ENCODE results near the gene PTPRM.

Gene PTPRM

DNA sequence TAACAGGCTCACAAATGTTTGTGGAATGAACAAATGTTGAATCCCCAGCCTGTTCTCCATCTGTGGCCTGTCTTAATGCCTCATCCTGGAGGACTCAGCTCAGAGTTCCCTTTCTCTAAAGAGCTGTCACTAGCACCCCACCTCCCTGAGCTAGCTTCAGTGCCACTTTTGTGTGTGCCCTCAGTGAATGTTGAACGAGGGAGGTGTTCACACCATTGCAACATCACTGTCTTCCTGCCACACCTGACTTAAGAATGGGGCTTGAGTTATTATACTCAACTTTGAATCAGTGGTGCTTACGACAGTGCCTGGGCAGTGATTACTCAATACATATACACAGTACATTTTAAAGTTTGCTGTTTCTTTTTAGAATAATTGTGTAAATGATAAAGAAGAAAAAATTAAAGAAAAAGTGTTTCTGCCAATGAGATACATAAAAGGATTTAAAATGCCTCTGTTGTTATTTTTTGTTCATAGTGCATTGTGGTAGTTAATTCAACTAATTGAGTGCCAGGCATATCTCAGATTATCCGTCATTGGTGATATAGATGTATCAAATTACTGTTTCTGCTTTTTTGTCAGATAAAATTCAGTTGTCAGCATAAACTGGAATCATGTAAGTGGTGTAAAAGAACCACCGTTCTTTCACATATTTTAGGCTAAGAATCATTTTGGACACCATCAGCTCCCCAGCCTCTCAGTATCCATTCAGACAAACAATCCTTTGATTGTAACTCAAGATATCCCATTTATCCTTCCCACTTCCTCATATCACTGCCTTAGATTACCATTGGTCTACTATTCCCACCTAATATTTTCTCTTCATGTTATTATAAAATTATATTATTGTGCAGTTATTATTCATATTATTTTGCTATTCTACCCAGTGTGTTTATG, 304.7 kb downstream of the PTPRM start:
- WGBS, 2 experiments (ENCODE audit: insufficient coverage in 2 of 2): 100% methylated on average over 2 of the region's 4 CpGs
- Histone ChIP-seq H3K9me3 (ENCODE audit: control insufficient read depth, low read length) (no peaks in the 10 kb centered on the region), H3K27ac (ENCODE audit: low read depth, low read length, severe bottlenecking) (no peak overlapping the region), H3K4me3 (ENCODE audit: extremely low read depth, insufficient read depth, low read length, poor library complexity, severe bottlenecking) (no peak overlapping the region), H3K36me3 (ENCODE audit: control insufficient read depth, insufficient read depth, low read length) (no peaks in the 10 kb centered on the region), H3K4me1 (ENCODE audit: control insufficient read depth, insufficient read depth, low read length, poor library complexity, severe bottlenecking) (peaks cover 10% of the 10 kb centered on the region)

DNA sequence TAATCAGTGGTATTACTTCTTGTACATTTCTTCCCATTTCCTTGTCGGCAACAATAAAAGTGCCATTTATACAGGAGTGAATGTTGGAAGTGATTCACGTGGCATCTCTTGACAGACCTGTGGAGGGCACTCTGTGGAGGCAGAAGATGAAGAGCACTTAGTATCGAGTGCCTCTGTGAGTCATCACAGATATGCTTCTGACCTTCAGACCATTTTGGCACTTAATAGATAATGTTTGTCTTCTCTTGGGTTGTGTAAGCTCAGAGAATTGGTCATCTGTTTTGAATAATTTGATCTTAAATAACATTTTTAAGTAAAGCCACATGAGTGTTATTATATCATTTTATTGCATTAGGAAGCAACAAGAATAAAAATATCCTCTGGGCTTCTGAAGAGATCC, 305.5 kb downstream of the PTPRM start:
- H3K27ac ChIP-seq (ENCODE audit: low read depth, low read length, severe bottlenecking): no peak overlapping the region
- peaks cover 10% of the 10 kb centered on the region for H3K4me1 ChIP-seq (ENCODE audit: control insufficient read depth, insufficient read depth, low read length, poor library complexity, severe bottlenecking)
- H3K9me3 ChIP-seq (ENCODE audit: control insufficient read depth, low read length): no peaks in the 10 kb centered on the region
- WGBS, 2 experiments (ENCODE audit: insufficient coverage in 2 of 2): 69 to 73% methylated on average over 2 of the region's 3 CpGs
- H3K36me3 ChIP-seq (ENCODE audit: control insufficient read depth, insufficient read depth, low read length): no peaks in the 10 kb centered on the region
- no peak overlapping the region for H3K4me3 ChIP-seq (ENCODE audit: extremely low read depth, insufficient read depth, low read length, poor library complexity, severe bottlenecking)

DNA sequence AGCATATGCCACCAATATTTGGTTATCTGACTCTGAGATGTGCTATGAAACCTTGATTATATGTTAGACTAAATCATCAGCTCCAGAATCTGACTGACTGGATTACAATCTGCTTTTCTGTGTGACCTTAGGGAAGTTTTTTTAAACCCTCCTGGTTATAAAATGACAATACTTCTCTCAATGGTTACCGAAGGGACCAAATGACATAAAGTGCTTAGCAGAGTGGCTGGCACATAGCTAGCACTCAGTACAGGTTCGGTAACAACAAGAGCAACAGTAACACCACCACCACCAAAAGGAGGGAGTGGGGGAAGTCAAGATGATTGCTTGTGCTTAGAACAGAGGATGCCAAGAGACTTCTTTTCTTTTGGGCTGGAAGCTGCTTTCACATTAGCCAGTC, 306.2 kb downstream of the PTPRM start:
- WGBS, 2 experiments (ENCODE audit: insufficient coverage in 2 of 2): 80% methylated on average over 1 of the region's 2 CpGs; no CpG with 5 or more reads in 1 of the 2 experiments
- peaks cover 10% of the 10 kb centered on the region for H3K4me1 ChIP-seq (ENCODE audit: control insufficient read depth, insufficient read depth, low read length, poor library complexity, severe bottlenecking)

DNA sequence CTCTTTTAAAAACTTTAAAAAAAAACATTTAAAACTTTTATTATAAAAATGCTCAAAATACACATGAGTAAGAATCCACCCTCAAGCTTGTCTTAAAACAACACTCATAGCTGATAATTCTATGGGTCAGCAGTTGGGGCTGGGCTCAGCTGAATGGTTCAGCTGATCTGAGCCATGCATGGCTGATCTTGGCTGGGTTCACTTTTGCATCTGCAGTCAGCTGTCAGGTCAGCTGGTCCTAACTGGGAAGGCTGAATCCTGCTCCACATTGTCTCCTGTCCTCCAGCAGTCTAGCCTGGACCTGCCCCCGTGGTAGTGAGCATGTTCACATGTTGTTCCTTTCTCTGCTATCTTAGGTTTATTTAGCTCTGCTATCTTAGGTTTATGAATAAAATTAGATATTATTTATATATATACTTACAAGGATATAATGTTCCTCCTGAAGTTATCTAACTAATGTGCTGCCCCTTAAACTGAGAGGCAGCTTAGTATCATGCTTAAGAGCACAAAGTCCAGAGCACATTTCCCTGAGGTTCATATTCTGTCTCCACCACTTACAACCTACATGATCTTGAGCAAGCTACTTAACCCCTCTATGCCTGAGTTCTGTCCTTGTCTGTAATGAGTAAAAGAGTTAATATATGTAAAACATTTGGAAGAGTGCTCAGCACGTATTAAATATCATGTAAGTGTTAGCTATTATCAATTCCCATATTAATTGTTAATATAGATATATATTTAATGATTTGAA, 309.4 kb downstream of the PTPRM start:
- no peak overlapping the region for H3K4me3 ChIP-seq (ENCODE audit: extremely low read depth, insufficient read depth, low read length, poor library complexity, severe bottlenecking)

More for the DNA sequence above, 306.2 kb downstream of the PTPRM start:
- Histone ChIP-seq H3K36me3 (ENCODE audit: control insufficient read depth, insufficient read depth, low read length) (no peaks in the 10 kb centered on the region), H3K27ac (ENCODE audit: low read depth, low read length, severe bottlenecking) (no peak overlapping the region), H3K4me3 (ENCODE audit: extremely low read depth, insufficient read depth, low read length, poor library complexity, severe bottlenecking) (no peak overlapping the region), H3K9me3 (ENCODE audit: control insufficient read depth, low read length) (no peaks in the 10 kb centered on the region)

DNA sequence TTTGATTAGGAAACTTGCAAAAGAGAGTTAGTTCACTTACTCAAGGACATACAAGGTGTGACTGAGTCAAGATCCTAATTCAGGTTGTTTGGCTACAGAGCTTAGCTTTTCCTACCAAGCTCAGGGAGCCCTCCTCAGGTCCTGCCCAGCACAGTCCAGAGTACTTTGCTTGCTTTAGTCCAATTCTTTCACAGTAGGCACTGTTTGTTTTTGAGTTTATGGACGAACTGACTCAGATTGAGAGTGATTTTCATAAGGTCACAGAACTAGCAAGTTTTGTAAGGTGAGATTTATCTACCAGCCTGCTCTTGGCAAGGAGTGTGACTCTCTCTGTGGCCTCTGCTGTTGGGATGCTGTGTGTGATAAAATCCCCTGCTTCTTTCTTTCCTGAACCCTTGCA, 310.5 kb downstream of the PTPRM start:
- Histone ChIP-seq H3K4me3 (ENCODE audit: extremely low read depth, insufficient read depth, low read length, poor library complexity, severe bottlenecking) (no peak overlapping the region), H3K27ac (ENCODE audit: low read depth, low read length, severe bottlenecking) (no peak overlapping the region), H3K9me3 (ENCODE audit: control insufficient read depth, low read length) (no peaks in the 10 kb centered on the region), H3K36me3 (ENCODE audit: control insufficient read depth, insufficient read depth, low read length) (no peaks in the 10 kb centered on the region), H3K4me1 (ENCODE audit: control insufficient read depth, insufficient read depth, low read length, poor library complexity, severe bottlenecking) (peaks cover 11% of the 10 kb centered on the region)
- no CpG with 5 or more reads among the region's 1 CpG for WGBS, 2 experiments (ENCODE audit: insufficient coverage in 2 of 2)

More for the DNA sequence above, 309.4 kb downstream of the PTPRM start:
- Histone ChIP-seq H3K9me3 (ENCODE audit: control insufficient read depth, low read length) (no peaks in the 10 kb centered on the region), H3K36me3 (ENCODE audit: control insufficient read depth, insufficient read depth, low read length) (no peaks in the 10 kb centered on the region), H3K4me1 (ENCODE audit: control insufficient read depth, insufficient read depth, low read length, poor library complexity, severe bottlenecking) (peaks cover 11% of the 10 kb centered on the region), H3K27ac (ENCODE audit: low read depth, low read length, severe bottlenecking) (no peak overlapping the region)
- WGBS, 2 experiments (ENCODE audit: insufficient coverage in 2 of 2): no CpG with 5 or more reads among the region's 2 CpGs

DNA sequence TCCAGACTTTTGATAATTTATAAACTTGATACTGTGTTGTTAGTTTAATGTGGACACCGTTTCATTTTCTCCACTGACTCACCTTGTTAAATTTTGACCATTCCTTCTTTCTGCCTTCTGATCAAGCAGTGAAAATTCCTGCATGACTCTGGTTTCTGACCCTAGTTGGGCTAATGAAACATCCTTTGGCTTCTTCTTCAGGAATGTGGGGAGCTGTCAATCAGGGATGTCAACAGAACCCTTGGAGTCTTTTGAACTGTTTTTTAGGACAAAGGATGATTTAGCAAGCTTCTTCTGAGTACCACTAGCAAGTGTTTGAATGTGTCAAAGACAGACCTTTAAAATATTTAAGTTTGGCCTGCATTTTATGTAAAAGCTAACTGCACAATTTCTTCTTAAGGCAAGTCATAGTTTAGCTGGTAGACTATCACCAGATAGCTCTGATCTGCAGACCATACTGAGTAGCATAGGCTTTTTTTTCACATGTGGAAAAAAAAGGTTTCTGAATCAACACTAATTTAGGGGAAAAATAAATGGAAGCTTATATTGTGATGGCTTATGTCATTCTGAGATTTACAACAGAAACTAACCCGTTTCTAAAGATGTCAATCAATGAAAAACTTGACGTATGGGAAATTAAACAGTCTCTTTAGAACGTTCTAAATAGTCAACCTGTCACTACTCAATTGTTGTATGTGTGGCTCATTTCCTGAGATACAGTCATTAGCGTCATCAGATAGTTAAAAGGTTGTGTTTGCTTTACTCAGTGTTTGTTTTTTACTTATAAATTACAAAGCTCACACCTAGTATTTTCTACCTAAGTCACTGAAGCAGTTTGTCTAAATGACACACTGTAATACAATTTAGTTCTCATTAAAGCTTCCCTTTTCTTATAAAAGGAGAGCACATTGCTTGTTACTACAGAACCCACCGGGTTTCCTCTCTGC, 311.4 kb downstream of the PTPRM start:
- Histone ChIP-seq H3K4me1 (ENCODE audit: control insufficient read depth, insufficient read depth, low read length, poor library complexity, severe bottlenecking) (peaks cover 7% of the 10 kb centered on the region), H3K36me3 (ENCODE audit: control insufficient read depth, insufficient read depth, low read length) (no peaks in the 10 kb centered on the region), H3K27ac (ENCODE audit: low read depth, low read length, severe bottlenecking) (no peak overlapping the region), H3K4me3 (ENCODE audit: extremely low read depth, insufficient read depth, low read length, poor library complexity, severe bottlenecking) (no peak overlapping the region), H3K9me3 (ENCODE audit: control insufficient read depth, low read length) (no peaks in the 10 kb centered on the region)
- WGBS, 2 experiments (ENCODE audit: insufficient coverage in 2 of 2): 71 to 100% methylated on average over 1 of the region's 6 CpGs

DNA sequence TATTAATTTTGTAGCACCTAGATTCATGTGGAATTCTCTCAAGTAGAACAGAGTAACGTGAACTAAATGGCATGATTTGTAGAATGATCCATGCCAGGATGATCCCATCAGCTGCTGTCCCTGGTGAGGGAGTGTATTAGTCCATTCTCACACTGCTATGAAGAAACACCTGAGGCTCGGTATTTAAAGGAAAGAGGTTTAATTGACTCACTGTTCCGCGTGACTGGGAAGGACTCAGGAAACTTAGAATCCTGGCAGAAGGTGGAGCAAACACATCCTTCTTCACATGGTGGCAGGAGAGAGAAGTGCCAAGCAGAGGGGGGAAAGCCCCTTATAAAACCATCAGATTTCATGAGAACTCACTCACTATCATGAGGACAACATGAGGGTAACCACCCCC, 312.6 kb downstream of the PTPRM start:
- Histone ChIP-seq H3K9me3 (ENCODE audit: control insufficient read depth, low read length) (no peaks in the 10 kb centered on the region), H3K27ac (ENCODE audit: low read depth, low read length, severe bottlenecking) (no peak overlapping the region), H3K4me1 (ENCODE audit: control insufficient read depth, insufficient read depth, low read length, poor library complexity, severe bottlenecking) (peaks cover 7% of the 10 kb centered on the region), H3K4me3 (ENCODE audit: extremely low read depth, insufficient read depth, low read length, poor library complexity, severe bottlenecking) (no peak overlapping the region), H3K36me3 (ENCODE audit: control insufficient read depth, insufficient read depth, low read length) (no peaks in the 10 kb centered on the region)
- 100% methylated on average over 1 to 4 of the region's 4 CpGs for WGBS, 2 experiments (ENCODE audit: insufficient coverage in 2 of 2)

DNA sequence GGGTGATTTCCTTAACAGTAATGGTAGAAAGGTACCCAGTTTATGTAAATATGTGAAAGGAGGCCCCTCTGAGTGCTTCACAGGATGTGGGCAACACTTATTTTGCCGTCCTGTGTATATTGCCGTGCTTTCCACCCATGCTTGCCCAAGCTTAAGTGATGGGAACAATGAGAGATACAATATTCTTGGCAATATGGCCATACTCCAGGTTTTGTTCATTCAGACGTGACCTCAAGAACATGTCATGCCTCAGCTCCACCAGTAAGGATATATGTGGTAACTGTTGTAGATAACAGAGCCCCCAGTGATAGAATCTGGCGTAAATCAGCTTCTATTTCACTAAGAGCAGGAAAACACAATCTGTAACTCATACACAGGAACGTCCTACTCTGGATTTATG, 318.7 kb downstream of the PTPRM start:
- Histone ChIP-seq H3K27ac (ENCODE audit: low read depth, low read length, severe bottlenecking) (no peak overlapping the region), H3K36me3 (ENCODE audit: control insufficient read depth, insufficient read depth, low read length) (no peaks in the 10 kb centered on the region), H3K9me3 (ENCODE audit: control insufficient read depth, low read length) (no peaks in the 10 kb centered on the region), H3K4me1 (ENCODE audit: control insufficient read depth, insufficient read depth, low read length, poor library complexity, severe bottlenecking) (peaks cover 6% of the 10 kb centered on the region), H3K4me3 (ENCODE audit: extremely low read depth, insufficient read depth, low read length, poor library complexity, severe bottlenecking) (no peak overlapping the region)
- 83 to 100% methylated on average over 2 to 3 of the region's 5 CpGs for WGBS, 2 experiments (ENCODE audit: insufficient coverage in 2 of 2)

DNA sequence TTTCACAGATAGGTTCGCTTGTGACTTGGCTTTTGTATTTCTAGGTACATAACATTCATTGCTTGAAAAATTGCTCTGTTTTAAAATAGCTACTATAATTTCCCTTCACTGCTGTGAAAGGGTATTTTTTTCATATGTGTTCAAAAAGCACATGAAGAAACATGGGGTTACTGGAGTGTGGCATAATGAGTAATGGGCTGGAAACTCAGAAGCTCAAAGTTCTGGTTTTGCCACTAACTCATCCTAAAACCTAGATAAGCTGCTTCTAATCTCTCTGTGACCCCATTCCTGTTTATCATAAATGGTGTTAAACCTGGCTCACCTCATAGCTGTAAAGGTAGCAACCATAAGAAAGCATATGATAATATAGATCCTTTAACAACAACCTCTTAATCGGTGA, 319.3 kb downstream of the PTPRM start:
- WGBS, 2 experiments (ENCODE audit: insufficient coverage in 2 of 2): no CpG with 5 or more reads among the region's 2 CpGs
- Histone ChIP-seq H3K9me3 (ENCODE audit: control insufficient read depth, low read length) (no peaks in the 10 kb centered on the region), H3K4me3 (ENCODE audit: extremely low read depth, insufficient read depth, low read length, poor library complexity, severe bottlenecking) (no peak overlapping the region)

DNA sequence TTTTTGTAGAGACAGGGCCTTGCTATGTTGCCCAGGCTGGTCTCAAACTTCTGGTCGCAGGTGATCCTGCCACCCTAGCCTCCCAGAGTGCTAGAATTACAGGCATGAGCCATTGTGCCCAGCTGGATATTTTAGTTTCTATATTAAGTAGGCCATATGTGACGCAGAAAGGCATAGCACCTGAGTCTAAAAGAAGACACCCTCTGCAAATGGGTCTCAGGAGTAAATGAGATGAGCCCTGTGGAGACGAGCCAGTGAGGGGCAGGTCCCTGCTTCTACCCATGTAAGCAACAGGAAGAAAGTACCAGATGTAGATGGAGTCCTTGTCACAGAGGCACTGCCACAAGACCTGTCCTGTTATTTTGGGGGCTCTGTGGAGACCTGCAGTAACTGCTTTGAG, 322.4 kb downstream of the PTPRM start:
- Histone ChIP-seq H3K4me3 (ENCODE audit: extremely low read depth, insufficient read depth, low read length, poor library complexity, severe bottlenecking) (no peak overlapping the region), H3K4me1 (ENCODE audit: control insufficient read depth, insufficient read depth, low read length, poor library complexity, severe bottlenecking) (peaks cover 6% of the 10 kb centered on the region), H3K36me3 (ENCODE audit: control insufficient read depth, insufficient read depth, low read length) (no peaks in the 10 kb centered on the region), H3K9me3 (ENCODE audit: control insufficient read depth, low read length) (no peaks in the 10 kb centered on the region), H3K27ac (ENCODE audit: low read depth, low read length, severe bottlenecking) (no peak overlapping the region)
- WGBS, 2 experiments (ENCODE audit: insufficient coverage in 2 of 2): 87 to 90% methylated on average over 3 of the region's 3 CpGs

More for the DNA sequence above, 319.3 kb downstream of the PTPRM start:
- H3K36me3 ChIP-seq (ENCODE audit: control insufficient read depth, insufficient read depth, low read length): no peaks in the 10 kb centered on the region
- no peak overlapping the region for H3K27ac ChIP-seq (ENCODE audit: low read depth, low read length, severe bottlenecking)
- H3K4me1 ChIP-seq (ENCODE audit: control insufficient read depth, insufficient read depth, low read length, poor library complexity, severe bottlenecking): peaks cover 6% of the 10 kb centered on the region

Data from mesodermal cell (in vitro differentiated cells).